Cardiac muscle cell (in vitro differentiated cells and primary cell): Measurements from ENCODE around the gene ADIRF. TPM values are rescaled to one million over a fixed set of nuclear protein-coding genes. Genes with fewer than 3 reads are reported as not detected.
A peak's percentile ranks its signal among the peaks of the same experiment; 100 is the strongest.
"Not testable (repeated sequence)": the region's sequence is repeated elsewhere in the genome, so short reads cannot be mapped to it uniquely, and the experiment has no call there.

Source experiments
- DNase-seq, 2 donors: peaks; one replicate each; pipeline versions ENCODE4 v3.0.0 to v3.0.0-alpha.2; 2010 to 2017; ENCODE audit warnings: low read depth in 1 of 2, low spot score in 1 of 2
- H3K27ac ChIP-seq: fragments of 200-600 bp; sonication (generic); 2 replicates; pipeline ENCODE4 v1.5.1; 2016
- H3K27me3 ChIP-seq: fragments of 200-600 bp; sonication (generic); 2 replicates; pipeline ENCODE4 v1.6.0; 2016; ENCODE audit warnings: control low read depth
- H3K36me3 ChIP-seq: fragments of 200-600 bp; sonication (generic); 2 replicates; pipeline ENCODE4 v1.5.1; 2016; ENCODE audit warnings: control low read depth
- H3K4me1 ChIP-seq: fragments of 200-600 bp; sonication (generic); 2 replicates; pipeline ENCODE4 v1.8.1; 2017; ENCODE audit warnings: low read depth, mild to moderate bottlenecking, mixed run types
- H3K4me3 ChIP-seq: fragments of 200-600 bp; sonication (generic); 2 replicates; pipeline ENCODE4 v1.5.1; 2016; ENCODE audit warnings: mild to moderate bottlenecking
- H3K9me3 ChIP-seq: fragments of 200-600 bp; sonication (generic); 2 replicates; pipeline ENCODE4 v1.5.1; 2017; ENCODE audit warnings: low read depth, mild to moderate bottlenecking, control low read depth
- polyA plus RNA-seq: library from polyadenylated mRNA; unstranded; fragments of >200 nt; fragmentation: Nextera tagmentation; extraction: Ambion mirVana; gene quantifications from 2 replicates; pipeline ENCODE4 v1.2.1, GENCODE V29; 2016
- total RNA-seq: library from RNA; depleted of rRNA; stranded (reverse); fragments of >200 nt; gene quantifications from 2 replicates; pipeline ENCODE4 v1.2.3, GENCODE V29; 2016
- TF ChIP-seq, protein P1 (sequence below): IDR thresholded peaks from 2 replicates; pipeline ENCODE4 v1.5.1; 2012; ENCODE audit warnings: low read depth, mild to moderate bottlenecking, low read length

The ADIRF gene
- total and polyA plus RNA-seq, 2 experiments from 2014 or later = 0.40 TPM; not detected in 1

DNA sequence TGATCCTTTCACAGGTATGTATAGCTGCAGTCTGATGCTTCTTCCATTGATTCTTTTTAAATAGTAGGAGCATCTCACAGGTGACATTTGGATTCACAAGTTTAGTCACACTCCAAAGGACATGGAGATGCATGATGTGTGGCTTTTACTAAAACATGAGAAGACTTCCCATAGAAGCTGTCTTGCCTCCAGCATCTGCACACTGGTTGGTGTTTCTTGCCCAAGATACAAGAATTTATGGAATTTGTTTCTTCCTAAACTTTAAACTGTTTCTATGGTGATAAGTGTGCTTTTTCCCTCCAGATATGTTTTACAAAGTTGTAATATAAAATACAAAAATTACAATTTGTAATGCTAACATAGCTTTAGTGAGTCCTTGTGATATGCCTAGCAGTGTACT lies 24.2 kb downstream of the ADIRF start:
- DNase-seq = peak in 1 of 2 donors; percentile 10
- no peak overlapping the region for H3K4me3 ChIP-seq
- H3K9me3 ChIP-seq = no peaks in the 10 kb centered on the region
- H3K27me3 ChIP-seq = no peaks in the 10 kb centered on the region
- H3K27ac ChIP-seq = no peak overlapping the region
- H3K36me3 ChIP-seq = no peaks in the 10 kb centered on the region
- no peaks in the 10 kb centered on the region for H3K4me1 ChIP-seq
- TF ChIP-seq, protein P1, sequence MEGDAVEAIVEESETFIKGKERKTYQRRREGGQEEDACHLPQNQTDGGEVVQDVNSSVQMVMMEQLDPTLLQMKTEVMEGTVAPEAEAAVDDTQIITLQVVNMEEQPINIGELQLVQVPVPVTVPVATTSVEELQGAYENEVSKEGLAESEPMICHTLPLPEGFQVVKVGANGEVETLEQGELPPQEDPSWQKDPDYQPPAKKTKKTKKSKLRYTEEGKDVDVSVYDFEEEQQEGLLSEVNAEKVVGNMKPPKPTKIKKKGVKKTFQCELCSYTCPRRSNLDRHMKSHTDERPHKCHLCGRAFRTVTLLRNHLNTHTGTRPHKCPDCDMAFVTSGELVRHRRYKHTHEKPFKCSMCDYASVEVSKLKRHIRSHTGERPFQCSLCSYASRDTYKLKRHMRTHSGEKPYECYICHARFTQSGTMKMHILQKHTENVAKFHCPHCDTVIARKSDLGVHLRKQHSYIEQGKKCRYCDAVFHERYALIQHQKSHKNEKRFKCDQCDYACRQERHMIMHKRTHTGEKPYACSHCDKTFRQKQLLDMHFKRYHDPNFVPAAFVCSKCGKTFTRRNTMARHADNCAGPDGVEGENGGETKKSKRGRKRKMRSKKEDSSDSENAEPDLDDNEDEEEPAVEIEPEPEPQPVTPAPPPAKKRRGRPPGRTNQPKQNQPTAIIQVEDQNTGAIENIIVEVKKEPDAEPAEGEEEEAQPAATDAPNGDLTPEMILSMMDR = no peak

- H3K4me1 ChIP-seq = no peaks in the 10 kb centered on the region
- no peaks in the 10 kb centered on the region for H3K9me3 ChIP-seq
- TF ChIP-seq, protein P1 = no peak
- no peak overlapping the region for H3K27ac ChIP-seq
- H3K4me3 ChIP-seq = no peak overlapping the region
- no peaks in the 10 kb centered on the region for H3K27me3 ChIP-seq
- DNase-seq = no peak
- H3K36me3 ChIP-seq = no peaks in the 10 kb centered on the region
Observed at GRCh38 chr10:86992929-86993328, 24.6 kb downstream of the ADIRF start.

DNA sequence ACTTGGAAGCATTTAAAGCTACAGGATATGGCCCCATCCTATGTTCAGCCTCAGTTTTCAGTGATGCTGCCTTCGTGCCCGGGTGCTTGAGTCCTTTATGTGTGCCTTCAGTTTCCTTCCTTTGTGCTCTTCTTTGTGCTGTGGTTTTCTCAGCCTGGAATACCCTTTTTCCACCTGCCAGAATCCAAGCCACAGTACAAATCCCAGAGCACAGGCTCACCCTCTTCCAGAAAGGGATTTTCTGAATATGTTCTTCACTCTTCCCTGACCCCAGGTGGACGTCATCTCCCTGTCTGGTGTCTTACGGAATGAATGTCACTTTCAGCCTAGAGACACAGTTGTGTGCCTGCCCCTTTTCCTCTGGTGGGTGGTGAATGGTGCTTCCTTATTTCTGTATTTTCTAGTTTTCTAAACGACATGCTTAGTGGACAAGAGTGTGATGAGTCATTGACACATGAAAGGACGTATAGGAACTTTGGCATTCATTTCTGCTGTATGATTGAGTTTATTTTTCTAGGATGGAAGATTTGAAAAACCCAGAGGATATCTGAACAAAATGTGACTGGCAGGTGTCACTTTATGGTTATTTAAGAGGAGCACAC lies 31.6 kb downstream of the ADIRF start:
- not testable (repeated sequence) for H3K27me3 ChIP-seq, H3K9me3 ChIP-seq, H3K27ac ChIP-seq, H3K36me3 ChIP-seq, H3K4me3 ChIP-seq, H3K4me1 ChIP-seq, DNase-seq

- H3K9me3 ChIP-seq = no peaks in the 10 kb centered on the region
Observed at GRCh38 chr10:87000491-87000890, 32.2 kb downstream of the ADIRF start.

DNA sequence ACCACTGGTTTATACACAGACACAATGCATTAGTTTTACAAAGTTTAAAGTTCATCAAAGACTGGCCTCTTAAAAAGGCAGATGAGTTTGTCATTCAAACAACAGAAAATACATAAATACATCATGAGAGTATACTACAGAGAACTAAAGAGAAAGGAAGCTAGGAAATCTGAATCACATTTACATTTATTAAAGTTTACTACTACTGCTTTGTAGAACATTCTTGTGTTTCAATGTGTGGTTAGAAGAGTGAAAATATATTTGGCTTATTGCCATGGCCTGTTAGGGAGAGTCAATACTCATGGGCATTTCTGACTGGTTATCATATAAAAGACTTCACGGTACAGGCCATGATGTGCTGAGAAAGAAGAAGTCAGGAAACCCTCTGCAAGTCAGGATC lies 38.8 kb downstream of the ADIRF start:
- H3K36me3 ChIP-seq, H3K4me1 ChIP-seq, H3K27ac ChIP-seq, H3K9me3 ChIP-seq, H3K4me3 ChIP-seq, H3K27me3 ChIP-seq: not testable (repeated sequence)
- peak in 1 of 2 donors; percentile 53 for DNase-seq

More at GRCh38 chr10:87000491-87000890, 32.2 kb downstream of the ADIRF start:
- Histone ChIP-seq H3K4me1 (no peaks in the 10 kb centered on the region), H3K36me3 (no peaks in the 10 kb centered on the region), H3K4me3 (no peak overlapping the region), H3K27me3 (no peaks in the 10 kb centered on the region), H3K27ac (no peak overlapping the region)
- TF ChIP-seq, protein P1 = no peak
- DNase-seq = peak in 1 of 2 donors; percentile 5

GRCh38 chr10:87007674-87008073 lies 39.4 kb downstream of the ADIRF start:
- H3K27me3 ChIP-seq, H3K4me3 ChIP-seq, H3K36me3 ChIP-seq, DNase-seq, H3K27ac ChIP-seq, H3K4me1 ChIP-seq, H3K9me3 ChIP-seq: not testable (repeated sequence)

GRCh38 chr10:87008303-87008702 lies 40.0 kb downstream of the ADIRF start:
- H3K36me3 ChIP-seq, H3K27ac ChIP-seq, H3K4me3 ChIP-seq, H3K4me1 ChIP-seq, H3K9me3 ChIP-seq, DNase-seq, H3K27me3 ChIP-seq: not testable (repeated sequence)

DNA sequence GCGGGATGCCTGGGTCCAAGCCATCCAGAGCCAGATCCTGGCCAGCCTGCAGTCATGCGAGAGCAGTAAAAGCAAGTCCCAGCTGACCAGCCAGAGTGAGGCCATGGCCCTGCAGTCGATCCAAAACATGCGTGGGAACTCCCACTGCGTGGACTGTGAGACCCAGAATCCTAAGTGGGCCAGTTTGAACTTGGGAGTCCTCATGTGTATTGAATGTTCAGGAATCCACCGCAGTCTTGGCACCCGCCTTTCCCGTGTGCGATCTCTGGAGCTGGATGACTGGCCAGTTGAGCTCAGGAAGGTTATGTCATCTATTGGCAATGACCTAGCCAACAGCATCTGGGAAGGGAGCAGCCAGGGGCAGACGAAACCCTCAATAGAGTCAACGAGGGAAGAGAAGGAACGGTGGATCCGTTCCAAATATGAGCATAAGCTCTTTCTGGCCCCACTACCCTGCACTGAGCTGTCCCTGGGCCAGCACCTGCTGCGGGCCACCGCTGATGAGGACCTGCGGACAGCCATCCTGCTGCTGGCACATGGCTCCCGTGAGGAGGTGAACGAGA lies 40.9 kb downstream of the ADIRF start:
- not testable (repeated sequence) for H3K27me3 ChIP-seq, H3K27ac ChIP-seq, H3K4me3 ChIP-seq, H3K4me1 ChIP-seq, DNase-seq, H3K36me3 ChIP-seq, H3K9me3 ChIP-seq

- not testable (repeated sequence) for H3K4me3 ChIP-seq, H3K36me3 ChIP-seq, H3K27ac ChIP-seq, DNase-seq, H3K9me3 ChIP-seq, H3K4me1 ChIP-seq, H3K27me3 ChIP-seq
Observed at GRCh38 chr10:87013528-87013927, 45.2 kb downstream of the ADIRF start.

- H3K4me1 ChIP-seq, H3K27me3 ChIP-seq, H3K9me3 ChIP-seq, H3K4me3 ChIP-seq, H3K27ac ChIP-seq, DNase-seq, H3K36me3 ChIP-seq: not testable (repeated sequence)
Observed at GRCh38 chr10:87014986-87015716, 46.9 kb downstream of the ADIRF start.

DNA sequence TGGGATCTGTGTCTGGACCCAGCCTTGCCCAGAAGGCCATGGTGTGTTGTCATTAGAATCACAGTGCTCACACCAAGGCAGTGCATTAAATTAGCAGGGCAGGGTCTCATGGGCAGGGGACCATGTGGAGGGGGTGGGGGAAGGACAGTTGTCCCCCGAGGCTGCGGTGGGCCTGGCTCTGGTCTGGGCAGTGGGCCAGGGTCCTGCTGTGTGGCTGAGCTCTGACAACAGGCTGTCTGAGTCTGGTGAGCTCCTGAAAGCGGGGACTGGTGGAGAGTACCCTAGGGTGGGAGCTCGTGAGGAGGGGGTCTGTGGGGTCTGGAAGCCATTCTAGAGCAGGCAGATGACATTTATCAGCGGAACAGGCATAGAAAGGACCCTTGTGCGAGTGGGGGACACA lies 49.8 kb downstream of the ADIRF start:
- not testable (repeated sequence) for H3K27ac ChIP-seq, H3K36me3 ChIP-seq, H3K9me3 ChIP-seq, H3K4me1 ChIP-seq, DNase-seq, H3K4me3 ChIP-seq, H3K27me3 ChIP-seq
